SK-N-SH treated with all-trans-retinoic acid at 6 μM for 48 hours (cell line): Measurements from ENCODE around the gene CBX1.
"Not testable (repeated sequence)": the region's sequence is repeated elsewhere in the genome, so short reads cannot be mapped to it uniquely, and the experiment has no call there.

Experiments
- ATAC-seq: fragments of 200-7000 bp; cut with Tn5 transposase; 3 replicates; pipeline ENCODE4 v1.9.1; 2020; ENCODE audit warnings: mild to moderate bottlenecking, moderate library complexity
- ARNTL ChIP-seq: fragments of 450-650 bp; formaldehyde crosslinking; IDR thresholded peaks from 2 replicates; pipeline ENCODE4 v1.5.0; 2020; ENCODE audit warnings: low read depth, mild to moderate bottlenecking, moderate library complexity, borderline replicate concordance
- CSRNP3 ChIP-seq: fragments of 250-450 bp; sonication (Bioruptor Pico); IDR thresholded peaks from 2 replicates; pipeline ENCODE4 v1.5.1; 2021; ENCODE audit warnings: mild to moderate bottlenecking, moderate library complexity
- GLIS3 ChIP-seq: fragments of 250-450 bp; sonication (Bioruptor Pico); IDR thresholded peaks from 2 replicates; pipeline ENCODE4 v1.5.0; 2020; ENCODE audit warnings: mild to moderate bottlenecking, moderate library complexity
- OSR1 ChIP-seq: fragments of 250-450 bp; sonication (Bioruptor Pico); IDR thresholded peaks from 2 replicates; pipeline ENCODE4 v1.8.0; 2022; ENCODE audit warnings: moderate library complexity, mild to moderate bottlenecking, inconsistent platforms
- PATZ1 ChIP-seq: fragments of 250-450 bp; sonication (Bioruptor Pico); IDR thresholded peaks from 2 replicates; pipeline ENCODE4 v1.8.0; 2020; ENCODE audit warnings: mild to moderate bottlenecking, moderate library complexity, borderline replicate concordance
- POU6F1 ChIP-seq: fragments of 250-450 bp; sonication (Bioruptor Pico); IDR thresholded peaks from 2 replicates; pipeline ENCODE4 v1.8.0; 2021; ENCODE audit warnings: low read depth, mild to moderate bottlenecking, moderate library complexity, borderline replicate concordance
- PPARA ChIP-seq: fragments of 250-450 bp; sonication (Bioruptor Pico); IDR thresholded peaks from 2 replicates; pipeline ENCODE4 v1.5.0; 2020; ENCODE audit warnings: mild to moderate bottlenecking, borderline replicate concordance
- RARB ChIP-seq: fragments of 250-450 bp; sonication (Bioruptor Pico); IDR thresholded peaks from 2 replicates; pipeline ENCODE4 v1.8.0; 2021; ENCODE audit warnings: mild to moderate bottlenecking, moderate library complexity
- TCF4 ChIP-seq: fragments of 250-450 bp; sonication (Bioruptor Pico); IDR thresholded peaks from 2 replicates; pipeline ENCODE4 v1.8.0; 2021; ENCODE audit warnings: mild to moderate bottlenecking, moderate library complexity, borderline replicate concordance
- TOX ChIP-seq: fragments of 250-450 bp; sonication (Bioruptor Pico); IDR thresholded peaks from 2 replicates; pipeline ENCODE4 v1.8.0; 2021; ENCODE audit warnings: mild to moderate bottlenecking, moderate library complexity, borderline replicate concordance
- TSHZ2 ChIP-seq: fragments of 250-450 bp; sonication (Bioruptor Pico); IDR thresholded peaks from 2 replicates; pipeline ENCODE4 v1.5.0; 2020; ENCODE audit warnings: mild to moderate bottlenecking, moderate library complexity
- ZFP3 ChIP-seq: fragments of 250-450 bp; sonication (Bioruptor Pico); IDR thresholded peaks from 2 replicates; pipeline ENCODE4 v1.5.0; 2020; ENCODE audit warnings: mild to moderate bottlenecking, moderate library complexity
- ZFP30 ChIP-seq: fragments of 450-650 bp; formaldehyde crosslinking; IDR thresholded peaks from 2 replicates; pipeline ENCODE4 v1.5.0; 2022; ENCODE audit warnings: mild to moderate bottlenecking, moderate library complexity
- ZNF565 ChIP-seq: fragments of 450-650 bp; formaldehyde crosslinking; conservative IDR thresholded peaks from 2 replicates; pipeline ENCODE4 v1.5.0; 2020; ENCODE audit warnings: low read depth, mild to moderate bottlenecking, moderate library complexity
- ZNF70 ChIP-seq: fragments of 450-650 bp; formaldehyde crosslinking; IDR thresholded peaks from 2 replicates; pipeline ENCODE4 v1.5.0; 2020; ENCODE audit warnings: mild to moderate bottlenecking, moderate library complexity

CBX1 gene

GRCh38 chr17:48036693-48037035 is 64.6 kb downstream of the CBX1 start:
- no peak for ATAC-seq

GRCh38 chr17:48034734-48035133 is 66.5 kb downstream of the CBX1 start:
- ATAC-seq = not testable (repeated sequence)

More at GRCh38 chr17:48036693-48037035, 64.6 kb downstream of the CBX1 start:
- TF ChIP-seq PPARA (CRISPR knock-in tag) (no peak), ZFP3 (CRISPR knock-in tag) (no peak), ARNTL (CRISPR knock-in tag) (no peak), TOX (CRISPR knock-in tag) (no peak), GLIS3 (CRISPR knock-in tag) (no peak), ZNF565 (CRISPR knock-in tag) (no peak)

- TF ChIP-seq OSR1 (CRISPR knock-in tag) (no peak), POU6F1 (CRISPR knock-in tag) (no peak), RARB (CRISPR knock-in tag) (no peak), TOX (CRISPR knock-in tag) (no peak), PATZ1 (CRISPR knock-in tag) (no peak), TSHZ2 (CRISPR knock-in tag) (no peak), ZNF565 (CRISPR knock-in tag) (no peak), ZNF70 (CRISPR knock-in tag) (no peak), CSRNP3 (no peak), ZFP3 (CRISPR knock-in tag) (no peak)
- ATAC-seq = no peak
Observed at GRCh38 chr17:48031966-48032365, 69.3 kb downstream of the CBX1 start.

GRCh38 chr17:48030531-48030930 is 70.7 kb downstream of the CBX1 start:
- TF ChIP-seq ZFP30 (CRISPR knock-in tag) = no peak
- TF ChIP-seq GLIS3 (CRISPR knock-in tag) = no peak
- TF ChIP-seq POU6F1 (CRISPR knock-in tag) = no peak
- TF ChIP-seq TCF4 (CRISPR knock-in tag) = no peak
- TF ChIP-seq TSHZ2 (CRISPR knock-in tag) = no peak
- ATAC-seq = no peak
